ENCODE results near the gene CORO2B. TPM values are rescaled to one million over a fixed set of nuclear protein-coding genes. Genes with fewer than 3 reads are reported as not detected.
A peak's percentile ranks its signal among the peaks of the same experiment; 100 is the strongest.

The CORO2B gene
- total RNA-seq, 4 donors from 2014 or later, result 0.70 to 9.1 (median 1.7) TPM

- Histone ChIP-seq H3K27ac (peak overlapping the region in 1 of 4 donors; percentile 65), H3K27me3 (no peaks in the 10 kb centered on the region), H3K9me3 (no peaks in the 10 kb centered on the region), H3K4me3 (no peak overlapping the region), H3K36me3 (no peaks in the 10 kb centered on the region), H3K4me1 (no peaks in the 10 kb centered on the region)
- peak in 1 of 3 donors; percentile 29 for DNase-seq
- TF ChIP-seq CTCF (IDR thresholded peaks at IDR 0.05) (no peak), POLR2A (IDR thresholded peaks at IDR 0.05) (no peak)
These were observed 52.0 kb downstream of the CORO2B start for GRCh38 chr15:68630836-68631235.

GRCh38 chr15:68631601-68632051 lies 52.8 kb downstream of the CORO2B start:
- Histone ChIP-seq H3K27ac (peak overlapping the region in 1 of 4 donors; percentile 33), H3K4me3 (no peak overlapping the region), H3K36me3 (no peaks in the 10 kb centered on the region), H3K27me3 (no peaks in the 10 kb centered on the region), H3K4me1 (no peaks in the 10 kb centered on the region), H3K9me3 (no peaks in the 10 kb centered on the region)
- TF ChIP-seq CTCF (IDR thresholded peaks at IDR 0.05), result no peak
- TF ChIP-seq POLR2A (IDR thresholded peaks at IDR 0.05), result no peak
- DNase-seq, result peak; percentile 23 to 74 (median 66)

- TF ChIP-seq POLR2A (IDR thresholded peaks at IDR 0.05) (no peak), CTCF (IDR thresholded peaks at IDR 0.05) (no peak)
- Histone ChIP-seq H3K27ac (peak overlapping the region in 1 of 4 donors; percentile 33), H3K9me3 (no peaks in the 10 kb centered on the region), H3K4me1 (no peaks in the 10 kb centered on the region), H3K27me3 (no peaks in the 10 kb centered on the region), H3K4me3 (no peak overlapping the region), H3K36me3 (no peaks in the 10 kb centered on the region)
- DNase-seq, result peak in 1 of 3 donors; percentile 24
These were observed 53.3 kb downstream of the CORO2B start for GRCh38 chr15:68632101-68632500.

- no peaks in the 10 kb centered on the region for H3K9me3 ChIP-seq
- no peaks in the 10 kb centered on the region for H3K36me3 ChIP-seq
- peak in 1 of 3 donors; percentile 46 for DNase-seq
- H3K27me3 ChIP-seq, result no peaks in the 10 kb centered on the region
- no peak overlapping the region for H3K27ac ChIP-seq
- TF ChIP-seq CTCF (IDR thresholded peaks at IDR 0.05) (no peak), POLR2A (IDR thresholded peaks at IDR 0.05) (no peak)
- no peak overlapping the region for H3K4me3 ChIP-seq
- H3K4me1 ChIP-seq, result no peaks in the 10 kb centered on the region
These were observed 54.7 kb downstream of the CORO2B start for GRCh38 chr15:68633231-68634121.

- H3K4me1 ChIP-seq, result no peaks in the 10 kb centered on the region
- H3K27ac ChIP-seq, result no peak overlapping the region
- TF ChIP-seq POLR2A (IDR thresholded peaks at IDR 0.05) (no peak), CTCF (IDR thresholded peaks at IDR 0.05) (no peak)
- H3K27me3 ChIP-seq, result no peaks in the 10 kb centered on the region
- DNase-seq, result no peak
- no peak overlapping the region for H3K4me3 ChIP-seq
- no peaks in the 10 kb centered on the region for H3K36me3 ChIP-seq
- H3K9me3 ChIP-seq, result no peaks in the 10 kb centered on the region
These were observed 55.3 kb downstream of the CORO2B start for GRCh38 chr15:68634122-68634482.

All from Peyer's patch (tissue), 4 donors.